ENCODE measurements around the gene HIVEP2. TPM values are rescaled to one million over a fixed set of nuclear protein-coding genes. Genes with fewer than 3 reads are reported as not detected.
A peak's percentile ranks its signal among the peaks of the same experiment; 100 is the strongest.

Gene HIVEP2
- total RNA-seq, 1 donor from 2014 or later: 18.6 TPM

DNA sequence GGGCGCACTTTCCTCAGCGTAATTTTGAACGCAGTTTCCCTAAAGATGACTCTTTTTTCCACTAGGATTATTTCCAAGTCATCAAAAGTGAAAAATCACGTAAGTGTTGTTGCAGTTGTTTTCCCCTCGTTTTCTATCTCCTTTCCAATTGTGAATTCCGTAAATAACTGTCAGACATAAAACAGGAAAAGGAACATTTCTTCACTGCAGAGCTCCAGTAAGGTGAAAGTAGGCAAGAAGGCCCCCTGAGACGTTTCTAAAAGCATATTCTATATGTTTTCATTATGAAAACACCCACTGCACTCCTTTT lies 17.8 kb downstream of the HIVEP2 start:
- intact Hi-C loops (cut with DNase I): no loop called here
- peaks cover 11% of the 10 kb centered on the region for H3K4me1 ChIP-seq
- H3K27ac ChIP-seq: peak overlapping the region; percentile 90
- no peaks in the 10 kb centered on the region for H3K9me3 ChIP-seq
- no peaks in the 10 kb centered on the region for H3K36me3 ChIP-seq
- H3K27me3 ChIP-seq: no peaks in the 10 kb centered on the region
- TF ChIP-seq, protein P1, sequence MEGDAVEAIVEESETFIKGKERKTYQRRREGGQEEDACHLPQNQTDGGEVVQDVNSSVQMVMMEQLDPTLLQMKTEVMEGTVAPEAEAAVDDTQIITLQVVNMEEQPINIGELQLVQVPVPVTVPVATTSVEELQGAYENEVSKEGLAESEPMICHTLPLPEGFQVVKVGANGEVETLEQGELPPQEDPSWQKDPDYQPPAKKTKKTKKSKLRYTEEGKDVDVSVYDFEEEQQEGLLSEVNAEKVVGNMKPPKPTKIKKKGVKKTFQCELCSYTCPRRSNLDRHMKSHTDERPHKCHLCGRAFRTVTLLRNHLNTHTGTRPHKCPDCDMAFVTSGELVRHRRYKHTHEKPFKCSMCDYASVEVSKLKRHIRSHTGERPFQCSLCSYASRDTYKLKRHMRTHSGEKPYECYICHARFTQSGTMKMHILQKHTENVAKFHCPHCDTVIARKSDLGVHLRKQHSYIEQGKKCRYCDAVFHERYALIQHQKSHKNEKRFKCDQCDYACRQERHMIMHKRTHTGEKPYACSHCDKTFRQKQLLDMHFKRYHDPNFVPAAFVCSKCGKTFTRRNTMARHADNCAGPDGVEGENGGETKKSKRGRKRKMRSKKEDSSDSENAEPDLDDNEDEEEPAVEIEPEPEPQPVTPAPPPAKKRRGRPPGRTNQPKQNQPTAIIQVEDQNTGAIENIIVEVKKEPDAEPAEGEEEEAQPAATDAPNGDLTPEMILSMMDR (IDR thresholded peaks at IDR 0.05): no peak
- ATAC-seq: no peak
- peak overlapping the region; percentile 68 for H3K4me3 ChIP-seq
- DNase-seq: no peak

DNA sequence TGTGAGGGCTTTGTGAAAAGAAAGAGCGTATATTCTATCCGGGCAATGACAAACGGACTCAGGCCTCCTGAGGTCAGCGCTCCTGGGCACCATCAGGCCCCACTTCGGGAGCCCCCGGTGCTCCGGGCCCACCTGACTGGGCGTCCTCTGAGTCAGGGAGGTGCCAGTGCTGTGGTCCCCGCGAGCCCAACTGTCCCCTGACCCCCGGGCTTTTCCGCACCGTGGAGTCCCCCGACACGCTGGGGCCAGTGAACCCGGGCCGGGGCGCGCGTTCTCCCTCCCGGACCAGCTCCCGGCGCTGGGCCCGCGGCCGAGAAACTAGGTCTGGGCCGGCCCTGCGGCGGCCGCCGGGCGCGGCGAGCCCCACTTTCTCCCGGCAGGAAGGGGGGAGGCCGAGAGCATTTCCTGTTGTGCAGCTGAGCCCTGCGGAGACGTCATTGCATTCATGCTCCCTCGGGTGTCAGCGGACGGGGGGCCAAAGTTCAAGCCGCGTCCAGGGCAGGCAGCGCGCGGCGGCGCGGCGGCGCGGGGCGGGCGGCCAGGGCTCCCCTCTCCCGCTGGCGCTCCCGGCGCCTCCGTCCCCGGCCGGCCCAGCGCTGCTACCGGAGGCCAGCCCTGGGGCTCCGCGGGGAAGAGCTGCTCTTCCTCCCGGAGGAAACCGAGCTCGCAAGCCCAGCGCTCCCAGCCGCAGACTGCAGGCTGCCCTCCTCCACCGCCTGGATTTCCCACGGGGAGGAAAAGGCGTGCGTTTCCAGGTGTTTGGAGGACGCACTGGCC lies 18.3 kb downstream of the HIVEP2 start:
- Histone ChIP-seq H3K36me3 (no peaks in the 10 kb centered on the region), H3K27me3 (no peaks in the 10 kb centered on the region), H3K27ac (peak overlapping the region; percentile 90), H3K9me3 (no peaks in the 10 kb centered on the region), H3K4me3 (peak overlapping the region; percentile 68), H3K4me1 (peaks cover 11% of the 10 kb centered on the region)
- TF ChIP-seq, protein P1 (IDR thresholded peaks at IDR 0.05): no peak
- intact Hi-C loops (cut with DNase I): no loop called here
- peak; percentile 97 for ATAC-seq
- peak; percentile 90 for DNase-seq

DNA sequence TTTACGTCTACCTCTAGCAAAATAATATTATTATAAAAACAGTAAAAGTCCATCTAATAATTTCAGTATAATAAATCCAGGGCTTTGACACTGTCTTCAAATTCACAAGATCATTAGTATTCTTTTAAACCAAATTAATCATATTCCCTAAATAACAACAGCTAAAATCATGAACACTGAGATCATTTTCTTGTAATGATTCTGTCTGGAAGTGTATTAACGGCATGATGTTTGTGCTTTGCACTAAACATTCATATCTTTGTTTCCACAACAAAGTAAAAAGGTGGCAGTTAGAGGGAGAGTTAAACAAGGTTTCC lies 18.8 kb downstream of the HIVEP2 start:
- H3K4me3 ChIP-seq: peak overlapping the region; percentile 68
- TF ChIP-seq, protein P1 (IDR thresholded peaks at IDR 0.05): no peak
- peak overlapping the region; percentile 90 for H3K27ac ChIP-seq

DNA sequence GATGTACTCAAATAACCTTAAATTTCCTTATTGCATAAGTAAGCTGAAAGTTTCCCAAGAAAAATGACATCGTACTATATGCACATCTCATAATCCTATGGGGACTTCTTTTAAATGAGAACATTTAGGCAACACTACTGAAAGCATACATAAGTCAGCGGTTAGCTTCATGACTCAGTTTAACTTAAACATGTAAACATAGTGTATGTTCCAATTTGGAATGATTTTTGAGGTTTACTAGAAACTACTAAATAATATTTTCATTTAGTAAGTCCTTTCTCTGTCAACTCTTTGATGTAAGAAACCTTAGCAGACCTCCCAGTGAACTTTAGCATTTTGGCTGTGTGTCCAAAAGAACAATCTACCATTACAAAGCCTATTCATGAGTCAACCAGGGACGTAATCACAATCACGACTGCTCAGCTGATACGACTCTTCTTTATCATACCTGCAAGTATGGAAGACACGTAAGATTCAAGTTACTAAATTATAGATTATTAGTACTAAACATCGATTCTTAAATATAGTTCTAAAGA lies 19.3 kb downstream of the HIVEP2 start:
- ATAC-seq: no peak

More for the DNA sequence above, 18.8 kb downstream of the HIVEP2 start:
- no peaks in the 10 kb centered on the region for H3K9me3 ChIP-seq
- no peaks in the 10 kb centered on the region for H3K36me3 ChIP-seq
- no peak for ATAC-seq
- intact Hi-C loops (cut with DNase I): no loop called here
- no peak for DNase-seq
- peaks cover 11% of the 10 kb centered on the region for H3K4me1 ChIP-seq
- no peaks in the 10 kb centered on the region for H3K27me3 ChIP-seq

DNA sequence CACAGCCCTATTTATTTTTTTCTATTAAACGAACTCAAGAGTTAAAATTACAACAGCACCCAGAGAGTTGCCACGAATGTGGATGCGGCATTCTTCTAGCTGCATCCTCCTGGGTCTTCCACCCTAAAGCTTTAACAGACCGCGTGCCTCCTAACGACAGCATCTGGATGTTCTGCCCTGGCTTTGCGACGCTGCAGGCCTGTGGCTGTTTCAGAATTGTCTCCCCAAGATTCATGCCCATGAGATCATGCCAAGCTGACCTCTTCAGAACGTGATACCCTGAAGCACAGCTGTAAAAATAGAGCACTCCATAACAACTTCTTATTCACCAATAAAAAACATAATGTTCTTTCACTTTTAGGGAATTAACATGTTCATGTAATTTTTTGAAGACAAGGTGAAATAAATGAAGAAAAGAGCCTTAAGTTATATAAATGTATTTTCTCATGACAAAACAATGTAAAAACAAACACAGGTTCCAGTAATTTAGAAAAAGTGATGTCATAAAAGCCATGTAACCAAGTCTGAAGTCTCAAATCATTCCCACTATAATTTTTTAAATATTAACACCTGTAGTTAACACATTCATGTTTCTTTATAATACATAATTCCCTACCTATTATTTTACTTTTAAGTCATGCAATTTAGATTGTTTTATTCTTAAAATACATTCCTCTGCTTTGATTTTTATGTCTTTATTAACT lies 26.5 kb downstream of the HIVEP2 start:
- no peak for DNase-seq
- no peak overlapping the region for H3K4me3 ChIP-seq
- no peaks in the 10 kb centered on the region for H3K36me3 ChIP-seq
- no peaks in the 10 kb centered on the region for H3K9me3 ChIP-seq
- intact Hi-C loops (cut with DNase I): no loop called here
- no peak for ATAC-seq
- no peaks in the 10 kb centered on the region for H3K27me3 ChIP-seq
- TF ChIP-seq, protein P1 (IDR thresholded peaks at IDR 0.05): no peak
- no peak overlapping the region for H3K27ac ChIP-seq
- H3K4me1 ChIP-seq: no peaks in the 10 kb centered on the region

More for the DNA sequence above, 19.3 kb downstream of the HIVEP2 start:
- Histone ChIP-seq H3K27me3 (no peaks in the 10 kb centered on the region), H3K36me3 (no peaks in the 10 kb centered on the region), H3K4me1 (peaks cover 11% of the 10 kb centered on the region), H3K27ac (no peak overlapping the region), H3K9me3 (no peaks in the 10 kb centered on the region), H3K4me3 (no peak overlapping the region)
- TF ChIP-seq, protein P1 (IDR thresholded peaks at IDR 0.05): no peak
- intact Hi-C loops (cut with DNase I): no loop called here
- no peak for DNase-seq

Measured in upper lobe of right lung (tissue), 1 donor.